ACC112 (cell line): ENCODE data around the gene MYMX.
"Not testable (repeated sequence)": the region's sequence is repeated elsewhere in the genome, so short reads cannot be mapped to it uniquely, and the experiment has no call there.

Experiments used
- H2AFZ ChIP-seq: fragments of 200-600 bp; sonication (generic); one replicate; pipeline ENCODE4 v1.6.0; 2017; ENCODE audit warnings: antibody characterized with exemption, low read length; ENCODE audit not compliant: unreplicated experiment
- H3K27ac ChIP-seq: fragments of 200-600 bp; sonication (generic); 2 replicates; pipeline ENCODE4 v1.5.1; 2014; ENCODE audit warnings: low read depth, mild to moderate bottlenecking, antibody characterized with exemption, low read length, moderate library complexity
- H3K27me3 ChIP-seq: fragments of 200-600 bp; sonication (generic); 2 replicates; pipeline ENCODE4 v1.6.1; 2014; ENCODE audit warnings: mild to moderate bottlenecking, antibody characterized with exemption, low read length, moderate library complexity, mixed read lengths; ENCODE audit not compliant: insufficient read depth
- H3K36me3 ChIP-seq: fragments of 200-600 bp; sonication (generic); 2 replicates; pipeline ENCODE4 v1.6.1; 2016; ENCODE audit warnings: mild to moderate bottlenecking, antibody characterized with exemption, low read length, moderate library complexity, mixed read lengths; ENCODE audit not compliant: insufficient read depth
- H3K4me1 ChIP-seq: fragments of 200-600 bp; sonication (generic); one replicate; pipeline ENCODE4 v1.6.1; 2016; ENCODE audit warnings: low read length, mixed read lengths; ENCODE audit not compliant: insufficient read depth, unreplicated experiment, control insufficient read depth
- H3K4me3 ChIP-seq: fragments of 200-600 bp; sonication (generic); 2 replicates; pipeline ENCODE4 v1.5.1; 2014; ENCODE audit warnings: mild to moderate bottlenecking, low read depth, low read length
- H3K79me2 ChIP-seq: fragments of 200-600 bp; sonication (generic); one replicate; pipeline ENCODE4 v1.6.0; 2016; ENCODE audit warnings: low read length; ENCODE audit not compliant: control insufficient read depth, unreplicated experiment, insufficient read depth

The MYMX gene

GRCh38 chr6:44178424-44179071 is 38.2 kb upstream of the MYMX start:
- Histone ChIP-seq H3K36me3 (no peaks in the 10 kb centered on the region), H3K4me1 (peaks cover 37% of the 10 kb centered on the region), H3K27me3 (no peaks in the 10 kb centered on the region; the same call in 1 of the 2 replicates), H2AFZ (no peak overlapping the region), H3K4me3 (no peak overlapping the region), H3K79me2 (no peaks in the 10 kb centered on the region), H3K27ac (peak overlapping the region; percentile 72)

GRCh38 chr6:44179072-44179536 is 37.6 kb upstream of the MYMX start:
- Histone ChIP-seq H3K36me3 (no peaks in the 10 kb centered on the region), H3K27me3 (no peaks in the 10 kb centered on the region; the same call in 1 of the 2 replicates), H3K4me1 (peaks cover 37% of the 10 kb centered on the region), H2AFZ (no peak overlapping the region), H3K79me2 (no peaks in the 10 kb centered on the region), H3K4me3 (0 out of 2 replicates have a peak overlapping the region, but pooled peaks have one; percentile 12), H3K27ac (peak overlapping the region; percentile 72)

GRCh38 chr6:44179648-44180047 is 37.1 kb upstream of the MYMX start:
- Histone ChIP-seq H3K36me3 (no peaks in the 10 kb centered on the region), H3K27ac (peak overlapping the region; percentile 72), H3K4me3 (no peak overlapping the region), H3K27me3 (no peaks in the 10 kb centered on the region; the same call in 1 of the 2 replicates), H3K4me1 (peaks cover 37% of the 10 kb centered on the region), H2AFZ (no peak overlapping the region), H3K79me2 (no peaks in the 10 kb centered on the region)

- Histone ChIP-seq H3K27ac (no peak overlapping the region), H2AFZ (no peak overlapping the region), H3K79me2 (no peaks in the 10 kb centered on the region), H3K27me3 (no peaks in the 10 kb centered on the region; the same call in 1 of the 2 replicates), H3K4me3 (no peak overlapping the region), H3K4me1 (peaks cover 37% of the 10 kb centered on the region), H3K36me3 (no peaks in the 10 kb centered on the region)
Observed at GRCh38 chr6:44180406-44180805, 36.3 kb upstream of the MYMX start.

GRCh38 chr6:44180886-44181285 is 35.8 kb upstream of the MYMX start:
- Histone ChIP-seq H3K4me1 (peaks cover 37% of the 10 kb centered on the region), H3K27me3 (no peaks in the 10 kb centered on the region; the same call in 1 of the 2 replicates), H3K4me3 (no peak overlapping the region), H3K27ac (no peak overlapping the region), H3K79me2 (no peaks in the 10 kb centered on the region), H2AFZ (no peak overlapping the region), H3K36me3 (no peaks in the 10 kb centered on the region)

- H3K4me1 ChIP-seq = peaks cover 34% of the 10 kb centered on the region
- H3K79me2 ChIP-seq, H2AFZ ChIP-seq, H3K4me3 ChIP-seq, H3K36me3 ChIP-seq, H3K27me3 ChIP-seq, H3K27ac ChIP-seq: not testable (repeated sequence)
Observed at GRCh38 chr6:44181784-44182183, 34.9 kb upstream of the MYMX start.

- Histone ChIP-seq H3K27me3 (no peaks in the 10 kb centered on the region; the same call in 1 of the 2 replicates), H3K79me2 (no peaks in the 10 kb centered on the region), H3K27ac (no peak overlapping the region), H3K4me3 (no peak overlapping the region), H3K36me3 (no peaks in the 10 kb centered on the region), H2AFZ (no peak overlapping the region), H3K4me1 (peaks cover 22% of the 10 kb centered on the region)
Observed at GRCh38 chr6:44182911-44183390, 33.8 kb upstream of the MYMX start.

- H3K27me3 ChIP-seq = no peaks in the 10 kb centered on the region; the same call in 1 of the 2 replicates
- no peaks in the 10 kb centered on the region for H3K79me2 ChIP-seq
- no peak overlapping the region for H3K4me3 ChIP-seq
- peaks cover 15% of the 10 kb centered on the region for H3K4me1 ChIP-seq
- H3K36me3 ChIP-seq = no peaks in the 10 kb centered on the region
- H3K27ac ChIP-seq = no peak overlapping the region
- no peak overlapping the region for H2AFZ ChIP-seq
Observed at GRCh38 chr6:44183783-44184182, 32.9 kb upstream of the MYMX start.

GRCh38 chr6:44185356-44185755 is 31.4 kb upstream of the MYMX start:
- H3K79me2 ChIP-seq, H3K4me1 ChIP-seq, H3K36me3 ChIP-seq, H3K27ac ChIP-seq, H2AFZ ChIP-seq, H3K27me3 ChIP-seq, H3K4me3 ChIP-seq: not testable (repeated sequence)

- H3K4me3 ChIP-seq = no peak overlapping the region
- H2AFZ ChIP-seq = no peak overlapping the region
- no peaks in the 10 kb centered on the region for H3K79me2 ChIP-seq
- no peaks in the 10 kb centered on the region for H3K4me1 ChIP-seq
- no peaks in the 10 kb centered on the region; the same call in 1 of the 2 replicates for H3K27me3 ChIP-seq
- H3K36me3 ChIP-seq = no peaks in the 10 kb centered on the region
- H3K27ac ChIP-seq = no peak overlapping the region
Observed at GRCh38 chr6:44185953-44186634, 30.6 kb upstream of the MYMX start.

- Histone ChIP-seq H3K4me3 (no peak overlapping the region), H3K27ac (no peak overlapping the region), H3K79me2 (no peaks in the 10 kb centered on the region), H3K4me1 (no peaks in the 10 kb centered on the region), H3K36me3 (no peaks in the 10 kb centered on the region), H3K27me3 (no peaks in the 10 kb centered on the region; the same call in 1 of the 2 replicates), H2AFZ (no peak overlapping the region)
Observed at GRCh38 chr6:44186635-44187025, 30.1 kb upstream of the MYMX start.
